HCT116 (cell line): ENCODE measurements around the gene KIF18B. TPM values are rescaled to one million over a fixed set of nuclear protein-coding genes. Genes with fewer than 3 reads are reported as not detected.

Source experiments
- ATAC-seq: fragments of 200-7000 bp; cut with Tn5 transposase; 2 replicates; pipeline ENCODE4 v1.9.1; 2020; ENCODE audit warnings: mild to moderate bottlenecking, moderate library complexity
- BruUV-seq: library from RNA; stranded (reverse); fragments of 400-500 nt; replicated peaks from 2 replicates; lab custom pipeline; 2021; lab: Mats Ljungman, UMichigan
- CTCF ChIA-PET: fragments of 300-600 bp; sonication (Branson Sonifier 250); formaldehyde crosslinking; loops from one replicate; lab custom pipeline; 2021; ENCODE audit warnings: antibody characterized with exemption; lab: Charles Lee
- POLR2A ChIA-PET: fragments of 300-600, 350-600 bp; sonication (Branson Sonifier 250); formaldehyde crosslinking; loops from one replicate; lab custom pipeline; 2021; ENCODE audit warnings: antibody characterized with exemption; lab: Charles Lee
- RAD21 ChIA-PET, 2 experiments: fragments of 300-600 bp; sonication (Branson Sonifier 250); formaldehyde crosslinking; loops; one replicate each; lab custom pipeline; 2023; ENCODE audit warnings: low total read pairs in 2 of 2; ENCODE audit not compliant: uncharacterized antibody in 2 of 2, unreplicated experiment in 2 of 2, low non-redundant PET in 1 of 2; lab: Charles Lee
- DNase-seq: peaks from one replicate; pipeline ENCODE4 v3.0.0-alpha.2; 2010; ENCODE audit warnings: low read depth, low spot score
- H2AFZ ChIP-seq: fragments of 200-600 bp; shearing (Covaris generic), sonication (generic); 2 replicates; pipeline ENCODE4 v1.6.1; 2017; ENCODE audit warnings: low read depth, mixed run types, mixed read lengths, antibody characterized with exemption, low read length; ENCODE audit not compliant: poor library complexity, severe bottlenecking
- H3K27ac ChIP-seq: 2 replicates; pipeline ENCODE4 v1.5.1; 2012; ENCODE audit warnings: low read depth, low read length
- H3K27me3 ChIP-seq: fragments of 200-600 bp; sonication (generic); 2 replicates; pipeline ENCODE4 v1.6.1; 2016; ENCODE audit warnings: mixed run types, low read length, mixed read lengths; ENCODE audit not compliant: insufficient read depth
- H3K36me3 ChIP-seq, 2 experiments: fragments of 200-500 bp in 1 of 2; fragments of 200-600 bp in 1 of 2; sonication (Bioruptor generic) in 1 of 2; sonication (generic) in 1 of 2; 2 replicates each; pipeline versions ENCODE4 v1.5.1 to v1.6.1; 2014 to 2016; ENCODE audit warnings: low read length in 2 of 2, inconsistent platforms in 1 of 2, mixed read lengths in 1 of 2, mixed run types in 1 of 2; ENCODE audit not compliant: insufficient read depth in 2 of 2, control insufficient read depth in 1 of 2
- H3K4me1 ChIP-seq, 2 experiments: fragments of 200-600 bp in 1 of 2; sonication (generic) in 1 of 2; 2 replicates each; pipeline versions ENCODE4 v1.5.1 to v1.6.1; 2012 to 2017; ENCODE audit warnings: low read length in 2 of 2, inconsistent platforms in 1 of 2, mild to moderate bottlenecking in 1 of 2, mixed read lengths in 1 of 2, mixed run types in 1 of 2, moderate library complexity in 1 of 2; ENCODE audit not compliant: insufficient read depth in 2 of 2, control insufficient read depth in 1 of 2
- H3K4me2 ChIP-seq: fragments of 200-600 bp; sonication (generic); 2 replicates; pipeline ENCODE4 v1.6.1; 2017; ENCODE audit warnings: mixed run types, low read length, mixed read lengths
- H3K4me3 ChIP-seq, 2 experiments: fragments of 200-600 bp in 1 of 2; sonication (generic) in 1 of 2; replicated peaks in 1 of 2; 2 replicates each; pipeline ENCODE4 v1.5.1; 2011 to 2016; ENCODE audit warnings: low read length in 2 of 2, control low read depth in 1 of 2, low read depth in 1 of 2, mild to moderate bottlenecking in 1 of 2, mixed read lengths in 1 of 2, mixed run types in 1 of 2
- H3K79me2 ChIP-seq: fragments of 200-600 bp; sonication (generic); 2 replicates; pipeline ENCODE4 v1.6.1; 2017; ENCODE audit warnings: mild to moderate bottlenecking, mixed run types, low read length, moderate library complexity, mixed read lengths; ENCODE audit not compliant: insufficient read depth
- H3K9ac ChIP-seq: fragments of 200-600 bp; sonication (generic); 2 replicates; pipeline ENCODE4 v1.6.1; 2016; ENCODE audit warnings: low read length, mixed read lengths
- H3K9me2 ChIP-seq: fragments of 200-600 bp; sonication (generic), shearing (Covaris generic); 2 replicates; pipeline ENCODE4 v1.6.1; 2017; ENCODE audit warnings: mixed run types, mild to moderate bottlenecking, moderate library complexity; ENCODE audit not compliant: insufficient read depth
- H3K9me3 ChIP-seq, 2 experiments: fragments of 200-500 bp in 1 of 2; fragments of 200-600 bp in 1 of 2; sonication (Bioruptor generic) in 1 of 2; sonication (generic) in 1 of 2; 2 replicates each; pipeline ENCODE4 v1.6.1; 2014 to 2017; ENCODE audit warnings: low read length in 2 of 2, mixed read lengths in 2 of 2, inconsistent platforms in 1 of 2, low read depth in 1 of 2, mild to moderate bottlenecking in 1 of 2, mixed run types in 1 of 2, moderate library complexity in 1 of 2; ENCODE audit not compliant: control insufficient read depth in 1 of 2, insufficient read depth in 1 of 2
- H4K20me1 ChIP-seq: fragments of 200-600 bp; sonication (generic), shearing (Covaris generic); 2 replicates; pipeline ENCODE4 v1.6.1; 2017; ENCODE audit warnings: mixed run types, mild to moderate bottlenecking, moderate library complexity; ENCODE audit not compliant: insufficient read depth
- ATF3 ChIP-seq: IDR thresholded peaks from 2 replicates; pipeline ENCODE4 v1.6.1; 2012
- CBX3 ChIP-seq: IDR thresholded peaks from 2 replicates; pipeline ENCODE4 v1.6.1; 2012; ENCODE audit warnings: low read depth
- CEBPB ChIP-seq: IDR thresholded peaks from 2 replicates; pipeline ENCODE4 v1.6.1; 2012; ENCODE audit warnings: low read depth
- EZH2 ChIP-seq: fragments of 200-600 bp; sonication (generic); IDR thresholded peaks from 2 replicates; pipeline ENCODE4 v1.6.1; 2017; ENCODE audit warnings: antibody characterized with exemption, mixed run types
- FOSL1 ChIP-seq: IDR thresholded peaks from 2 replicates; pipeline ENCODE4 v1.6.1; 2012; ENCODE audit warnings: low read depth
- JUND ChIP-seq: IDR thresholded peaks from 2 replicates; pipeline ENCODE4 v1.6.1; 2012
- POLR2A ChIP-seq: IDR thresholded peaks from 2 replicates; pipeline ENCODE4 v1.7.0; 2011; ENCODE audit warnings: borderline replicate concordance; ENCODE audit not compliant: insufficient read depth, insufficient read length; ENCODE audit errors: extremely low read depth
- POLR2AphosphoS5 ChIP-seq: IDR thresholded peaks from 2 replicates; pipeline ENCODE4 v1.6.1; 2011; ENCODE audit warnings: mild to moderate bottlenecking, low read depth, low read length, moderate library complexity
- RAD21 ChIP-seq: IDR thresholded peaks from 2 replicates; pipeline ENCODE4 v1.6.1; 2012; ENCODE audit warnings: low read depth, mild to moderate bottlenecking
- REST ChIP-seq: IDR thresholded peaks from 2 replicates; pipeline ENCODE4 v1.6.1; 2012; ENCODE audit warnings: low read depth
- SRF ChIP-seq: IDR thresholded peaks from 2 replicates; pipeline ENCODE4 v1.6.1; 2012; ENCODE audit warnings: low read depth
- TCF7L2 ChIP-seq: IDR thresholded peaks from 2 replicates; pipeline ENCODE4 v1.7.0; 2011; ENCODE audit warnings: borderline replicate concordance, inconsistent platforms; ENCODE audit not compliant: insufficient read depth, insufficient read length; ENCODE audit errors: extremely low read depth
- YY1 ChIP-seq: IDR thresholded peaks from 2 replicates; pipeline ENCODE4 v1.6.1; 2011; ENCODE audit warnings: low read length, low read depth, moderate library complexity, mild to moderate bottlenecking; ENCODE audit not compliant: insufficient replicate concordance; ENCODE audit errors: extremely low read depth
- ZBTB33 ChIP-seq: IDR thresholded peaks from 2 replicates; pipeline ENCODE4 v1.6.1; 2011; ENCODE audit warnings: mild to moderate bottlenecking, low read length, moderate library complexity; ENCODE audit not compliant: insufficient replicate concordance; ENCODE audit errors: extremely low read depth
- intact Hi-C: fragments of 100-400 bp; cut with micrococcal nuclease; formaldehyde crosslinking; loops from 2 replicates; pipeline ENCODE4 v1.10.0; 2022
- total RNA-seq: library from RNA; stranded (reverse); gene quantifications from one replicate; pipeline ENCODE4 v1.2.1, GENCODE V29; 2021; ENCODE audit not compliant: unreplicated experiment

KIF18B gene
- total RNA-seq, 1 experiment from 2014 or later: 76.4 TPM

- DNase-seq (no peak), ATAC-seq (no peak)
- no peak overlapping the region for H2AFZ ChIP-seq
- peaks cover 42 to 77% of the 10 kb centered on the region in 2 experiments for H3K36me3 ChIP-seq
- H3K27me3 ChIP-seq: no peaks in the 10 kb centered on the region
- no peak overlapping the region for H3K9ac ChIP-seq
- CTCF ChIA-PET: no interaction called here
- no peak overlapping the region for H3K4me3 ChIP-seq
- TF ChIP-seq ZBTB33 (no peak), RAD21 (no peak), SRF (no peak), EZH2 (no peak), FOSL1 (no peak), JUND (no peak), REST (no peak), POLR2A (no peak), CBX3 (no peak), POLR2AphosphoS5 (no peak), TCF7L2 (no peak), YY1 (no peak), ATF3 (no peak), CEBPB (no peak)
- 0 out of 2 replicates have a peak, but pooled peaks cover 5% of the 10 kb centered on the region for H4K20me1 ChIP-seq
- H3K4me1 ChIP-seq: no peaks in the 10 kb centered on the region
- no peaks in the 10 kb centered on the region for H3K9me2 ChIP-seq
- RAD21 ChIA-PET: no interaction called here
- no peak overlapping the region for H3K4me2 ChIP-seq
- peaks cover 41% of the 10 kb centered on the region for H3K79me2 ChIP-seq
- intact Hi-C loops: no loop called here
- H3K27ac ChIP-seq: no peak overlapping the region; the same call in 1 of the 2 replicates
- POLR2A ChIA-PET: no interaction called here
- H3K9me3 ChIP-seq: 0 out of 4 replicates have a peak, but pooled peaks cover 0 to 4% of the 10 kb centered on the region in 2 experiments
- no TSS peak for BruUV-seq
Measured at GRCh38 chr17:44933824-44934744, 13.5 kb downstream of the KIF18B start.
